ENCODE measurements around the gene GRID1. TPM values are rescaled to one million over a fixed set of nuclear protein-coding genes. Genes with fewer than 3 reads are reported as not detected.

The GRID1 gene
- total RNA-seq, 1 experiment from 2014 or later: 5.6 TPM

DNA sequence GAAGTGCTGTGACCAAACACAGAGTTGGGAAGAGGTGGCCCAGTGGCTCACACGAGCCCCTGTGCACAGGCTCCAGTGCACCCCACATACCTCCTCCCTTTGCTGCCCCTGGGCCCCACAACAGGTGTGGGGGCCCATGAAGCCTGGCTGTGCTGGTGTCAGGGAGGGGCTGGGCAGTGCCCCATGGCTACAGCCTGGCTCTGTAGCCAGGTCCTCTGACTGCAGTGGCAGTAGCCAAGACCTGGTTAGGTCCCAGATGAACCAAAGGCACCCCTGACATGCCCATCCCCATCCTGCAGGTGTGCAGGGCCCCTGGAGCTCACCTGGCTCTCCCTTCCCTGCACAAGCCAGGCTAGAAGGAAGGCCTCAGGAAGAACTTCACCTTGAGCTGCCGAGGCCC is 176.3 kb downstream of the GRID1 start:
- no peak overlapping the region for H2AFZ ChIP-seq (ENCODE audit: low read depth, low read length, poor library complexity, severe bottlenecking)
- TF ChIP-seq, protein P1, sequence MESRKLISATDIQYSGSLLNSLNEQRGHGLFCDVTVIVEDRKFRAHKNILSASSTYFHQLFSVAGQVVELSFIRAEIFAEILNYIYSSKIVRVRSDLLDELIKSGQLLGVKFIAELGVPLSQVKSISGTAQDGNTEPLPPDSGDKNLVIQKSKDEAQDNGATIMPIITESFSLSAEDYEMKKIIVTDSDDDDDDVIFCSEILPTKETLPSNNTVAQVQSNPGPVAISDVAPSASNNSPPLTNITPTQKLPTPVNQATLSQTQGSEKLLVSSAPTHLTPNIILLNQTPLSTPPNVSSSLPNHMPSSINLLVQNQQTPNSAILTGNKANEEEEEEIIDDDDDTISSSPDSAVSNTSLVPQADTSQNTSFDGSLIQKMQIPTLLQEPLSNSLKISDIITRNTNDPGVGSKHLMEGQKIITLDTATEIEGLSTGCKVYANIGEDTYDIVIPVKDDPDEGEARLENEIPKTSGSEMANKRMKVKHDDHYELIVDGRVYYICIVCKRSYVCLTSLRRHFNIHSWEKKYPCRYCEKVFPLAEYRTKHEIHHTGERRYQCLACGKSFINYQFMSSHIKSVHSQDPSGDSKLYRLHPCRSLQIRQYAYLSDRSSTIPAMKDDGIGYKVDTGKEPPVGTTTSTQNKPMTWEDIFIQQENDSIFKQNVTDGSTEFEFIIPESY (IDR thresholded peaks at IDR 0.05; ENCODE audit: extremely low read depth, insufficient replicate concordance, low read length): no peak
- TF ChIP-seq, protein P2, sequence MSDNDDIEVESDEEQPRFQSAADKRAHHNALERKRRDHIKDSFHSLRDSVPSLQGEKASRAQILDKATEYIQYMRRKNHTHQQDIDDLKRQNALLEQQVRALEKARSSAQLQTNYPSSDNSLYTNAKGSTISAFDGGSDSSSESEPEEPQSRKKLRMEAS (IDR thresholded peaks at IDR 0.05): no peak
- no peak for TF ChIP-seq SP1 (IDR thresholded peaks at IDR 0.05; ENCODE audit: low read depth)
- no peak for TF ChIP-seq ZFX (IDR thresholded peaks at IDR 0.05)
- no peak for TF ChIP-seq POLR2AphosphoS5 (IDR thresholded peaks at IDR 0.05; ENCODE audit: low read depth, low read length)
- DNase-seq (ENCODE audit: low read depth, low spot score) (no peak), ATAC-seq (no peak)
- H3K9me3 ChIP-seq (ENCODE audit: control insufficient read depth in 1 of 2, insufficient read depth in 1 of 2, low read depth in 1 of 2, low read length in 2 of 2): no peaks in the 10 kb centered on the region
- RAD21 ChIA-PET (ENCODE audit: low non-redundant PET in 1 of 2, low total read pairs in 2 of 2, uncharacterized antibody in 2 of 2, unreplicated experiment in 2 of 2): no interaction called here
- H3K9me2 ChIP-seq (ENCODE audit: insufficient read depth): no peaks in the 10 kb centered on the region
- no peaks in the 10 kb centered on the region for H3K36me3 ChIP-seq (ENCODE audit: control insufficient read depth in 1 of 2, insufficient read depth in 2 of 2, low read length in 2 of 2)
- no peak overlapping the region for H3K4me2 ChIP-seq (ENCODE audit: low read length)
- no peak overlapping the region for H3K27ac ChIP-seq (ENCODE audit: low read depth, low read length)
- intact Hi-C loops (cut with micrococcal nuclease): no loop called here
- BruUV-seq (replicated peaks): no TSS peak
- H3K4me3 ChIP-seq (replicated peaks in 1 of 2; ENCODE audit: low read depth in 1 of 2, low read length in 2 of 2): no peak overlapping the region
- H4K20me1 ChIP-seq (ENCODE audit: insufficient read depth): no peaks in the 10 kb centered on the region
- CTCF ChIA-PET: no interaction called here
- 0 out of 4 replicates have a peak, but pooled peaks cover 0 to 3% of the 10 kb centered on the region in 2 experiments for H3K4me1 ChIP-seq (ENCODE audit: control insufficient read depth in 1 of 2, insufficient read depth in 2 of 2, low read length in 2 of 2)
- POLR2A ChIA-PET: no interaction called here
- no peak overlapping the region for H3K9ac ChIP-seq (ENCODE audit: low read length)
- H3K79me2 ChIP-seq (ENCODE audit: insufficient read depth, low read length): no peaks in the 10 kb centered on the region
- no peaks in the 10 kb centered on the region for H3K27me3 ChIP-seq (ENCODE audit: insufficient read depth, low read length)

DNA sequence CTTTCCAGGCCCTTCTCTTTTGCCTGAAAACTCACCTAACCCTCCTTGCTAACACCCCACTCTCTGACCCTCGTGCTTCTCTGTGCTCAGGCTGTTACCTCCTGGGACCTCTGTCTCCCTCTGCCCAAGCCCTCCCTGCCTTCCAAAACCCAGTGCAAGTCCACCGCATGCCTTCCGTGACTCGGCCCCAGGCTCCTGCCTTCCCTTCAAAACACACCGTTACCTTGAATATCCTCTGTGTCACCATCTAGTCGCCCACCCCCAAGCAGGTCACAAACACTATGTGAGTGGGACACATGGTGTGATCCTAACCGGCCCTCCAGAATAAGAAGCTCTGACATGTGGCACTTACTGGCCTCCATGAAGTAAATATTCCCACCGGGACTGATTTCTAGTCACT is 176.7 kb downstream of the GRID1 start:
- no peaks in the 10 kb centered on the region for H3K27me3 ChIP-seq (ENCODE audit: insufficient read depth, low read length)
- POLR2A ChIA-PET: no interaction called here
- no peaks in the 10 kb centered on the region for H3K9me2 ChIP-seq (ENCODE audit: insufficient read depth)
- H2AFZ ChIP-seq (ENCODE audit: low read depth, low read length, poor library complexity, severe bottlenecking): no peak overlapping the region
- CTCF ChIA-PET: no interaction called here
- DNase-seq (ENCODE audit: low read depth, low spot score) (no peak), ATAC-seq (no peak)
- no peak overlapping the region for H3K27ac ChIP-seq (ENCODE audit: low read depth, low read length)
- no peak overlapping the region for H3K9ac ChIP-seq (ENCODE audit: low read length)
- H3K79me2 ChIP-seq (ENCODE audit: insufficient read depth, low read length): no peaks in the 10 kb centered on the region
- no TSS peak for BruUV-seq (replicated peaks)
- H3K4me1 ChIP-seq (ENCODE audit: control insufficient read depth in 1 of 2, insufficient read depth in 2 of 2, low read length in 2 of 2): 0 out of 4 replicates have a peak, but pooled peaks cover 0 to 3% of the 10 kb centered on the region in 2 experiments
- H3K9me3 ChIP-seq (ENCODE audit: control insufficient read depth in 1 of 2, insufficient read depth in 1 of 2, low read depth in 1 of 2, low read length in 2 of 2): no peaks in the 10 kb centered on the region
- RAD21 ChIA-PET (ENCODE audit: low non-redundant PET in 1 of 2, low total read pairs in 2 of 2, uncharacterized antibody in 2 of 2, unreplicated experiment in 2 of 2): no interaction called here
- intact Hi-C loops (cut with micrococcal nuclease): no loop called here
- no peak overlapping the region for H3K4me2 ChIP-seq (ENCODE audit: low read length)
- H4K20me1 ChIP-seq (ENCODE audit: insufficient read depth): no peaks in the 10 kb centered on the region
- H3K36me3 ChIP-seq (ENCODE audit: control insufficient read depth in 1 of 2, insufficient read depth in 2 of 2, low read length in 2 of 2): no peaks in the 10 kb centered on the region
- H3K4me3 ChIP-seq (replicated peaks in 1 of 2; ENCODE audit: low read depth in 1 of 2, low read length in 2 of 2): no peak overlapping the region
- TF ChIP-seq, protein P3, sequence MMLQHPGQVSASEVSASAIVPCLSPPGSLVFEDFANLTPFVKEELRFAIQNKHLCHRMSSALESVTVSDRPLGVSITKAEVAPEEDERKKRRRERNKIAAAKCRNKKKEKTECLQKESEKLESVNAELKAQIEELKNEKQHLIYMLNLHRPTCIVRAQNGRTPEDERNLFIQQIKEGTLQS (IDR thresholded peaks at IDR 0.05): no peak
- TF ChIP-seq, protein P4, sequence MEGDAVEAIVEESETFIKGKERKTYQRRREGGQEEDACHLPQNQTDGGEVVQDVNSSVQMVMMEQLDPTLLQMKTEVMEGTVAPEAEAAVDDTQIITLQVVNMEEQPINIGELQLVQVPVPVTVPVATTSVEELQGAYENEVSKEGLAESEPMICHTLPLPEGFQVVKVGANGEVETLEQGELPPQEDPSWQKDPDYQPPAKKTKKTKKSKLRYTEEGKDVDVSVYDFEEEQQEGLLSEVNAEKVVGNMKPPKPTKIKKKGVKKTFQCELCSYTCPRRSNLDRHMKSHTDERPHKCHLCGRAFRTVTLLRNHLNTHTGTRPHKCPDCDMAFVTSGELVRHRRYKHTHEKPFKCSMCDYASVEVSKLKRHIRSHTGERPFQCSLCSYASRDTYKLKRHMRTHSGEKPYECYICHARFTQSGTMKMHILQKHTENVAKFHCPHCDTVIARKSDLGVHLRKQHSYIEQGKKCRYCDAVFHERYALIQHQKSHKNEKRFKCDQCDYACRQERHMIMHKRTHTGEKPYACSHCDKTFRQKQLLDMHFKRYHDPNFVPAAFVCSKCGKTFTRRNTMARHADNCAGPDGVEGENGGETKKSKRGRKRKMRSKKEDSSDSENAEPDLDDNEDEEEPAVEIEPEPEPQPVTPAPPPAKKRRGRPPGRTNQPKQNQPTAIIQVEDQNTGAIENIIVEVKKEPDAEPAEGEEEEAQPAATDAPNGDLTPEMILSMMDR (IDR thresholded peaks at IDR 0.05 in 2 of 3, conservative IDR thresholded peaks at IDR 0.05 in 1 of 3; ENCODE audit: borderline replicate concordance in 1 of 3, insufficient read depth in 1 of 3, low read depth in 2 of 3, low read length in 2 of 3): no peak
- no peak for TF ChIP-seq POLR2AphosphoS5 (IDR thresholded peaks at IDR 0.05; ENCODE audit: low read depth, low read length)
- TF ChIP-seq, protein P1 (IDR thresholded peaks at IDR 0.05; ENCODE audit: extremely low read depth, insufficient replicate concordance, low read length): no peak
- TF ChIP-seq CBX3 (IDR thresholded peaks at IDR 0.05; ENCODE audit: low read depth): no peak
- no peak for TF ChIP-seq EZH2phosphoT487 (IDR thresholded peaks at IDR 0.05; ENCODE audit: borderline replicate concordance)
- TF ChIP-seq EZH2 (IDR thresholded peaks at IDR 0.05): no peak
- no peak for TF ChIP-seq EGR1 (IDR thresholded peaks at IDR 0.05; ENCODE audit: low read depth)
- no peak for TF ChIP-seq JUND (IDR thresholded peaks at IDR 0.05)
- TF ChIP-seq, protein P2 (IDR thresholded peaks at IDR 0.05): no peak
- TF ChIP-seq SRF (IDR thresholded peaks at IDR 0.05; ENCODE audit: low read depth): no peak
- no peak for TF ChIP-seq YY1 (IDR thresholded peaks at IDR 0.05; ENCODE audit: extremely low read depth, insufficient replicate concordance, low read depth, low read length)

Data from HCT116 (cell line).